Neutrophil (primary cell): Measurements from ENCODE around the gene PPL.

Experiments used
- H3K27ac ChIP-seq: fragments of 200-600 bp; sonication (generic); 2 replicates; pipeline ENCODE4 v1.5.1; 2016; ENCODE audit warnings: mild to moderate bottlenecking, moderate library complexity
- H3K27me3 ChIP-seq: fragments of 200-600 bp; sonication (generic); 2 replicates; pipeline ENCODE4 v1.6.0; 2016; ENCODE audit warnings: mild to moderate bottlenecking
- H3K36me3 ChIP-seq: fragments of 200-600 bp; sonication (generic); 2 replicates; pipeline ENCODE4 v1.5.1; 2017
- H3K4me1 ChIP-seq, 2 experiments: fragments of 200-600 bp in 1 of 2; sonication (generic) in 1 of 2; 1 replicate in 1 of 2; 2 replicates in 1 of 2; pipeline versions ENCODE4 v1.5.1 to v1.6.1; 2013 to 2016; ENCODE audit warnings: low read depth in 1 of 2, low read length in 1 of 2, mild to moderate bottlenecking in 1 of 2, moderate library complexity in 1 of 2; ENCODE audit not compliant: control insufficient read depth in 1 of 2, insufficient read depth in 1 of 2
- H3K4me3 ChIP-seq, 2 experiments: fragments of 200-600 bp in 1 of 2; sonication (generic) in 1 of 2; 1 replicate in 1 of 2; 2 replicates in 1 of 2; pipeline ENCODE4 v1.5.1; 2013 to 2016; ENCODE audit warnings: low read depth in 1 of 2, low read length in 1 of 2, mild to moderate bottlenecking in 1 of 2, moderate library complexity in 1 of 2
- H3K9me3 ChIP-seq: fragments of 200-600 bp; sonication (generic); 2 replicates; pipeline ENCODE4 v1.5.1; 2016
- CTCF ChIP-seq: fragments of 200-600 bp; sonication (generic); IDR thresholded peaks from 2 replicates; pipeline ENCODE4 v1.5.1; 2016; ENCODE audit warnings: antibody characterized with exemption

The PPL gene

DNA sequence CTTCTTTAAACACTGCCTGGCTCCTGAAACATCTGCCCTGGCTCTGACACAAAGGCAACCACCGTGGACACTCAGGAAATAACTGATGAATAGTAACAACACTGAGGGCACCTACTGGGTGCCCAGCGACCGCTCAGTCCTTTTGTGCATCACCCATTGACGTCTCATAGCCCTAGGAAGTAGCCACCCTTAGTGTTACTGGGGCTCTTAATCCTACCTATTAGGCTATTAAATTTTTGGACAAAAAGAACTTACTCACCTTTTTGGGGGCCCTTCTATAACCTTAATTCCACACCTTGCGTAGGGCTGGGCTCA lies 11.7 kb downstream of the PPL start:
- Histone ChIP-seq H3K9me3 (peaks cover 9% of the 10 kb centered on the region), H3K27ac (no peak overlapping the region), H3K4me1 (no peaks in the 10 kb centered on the region), H3K4me3 (no peak overlapping the region), H3K36me3 (no peaks in the 10 kb centered on the region), H3K27me3 (peaks cover 37% of the 10 kb centered on the region)
- TF ChIP-seq CTCF, result no peak

DNA sequence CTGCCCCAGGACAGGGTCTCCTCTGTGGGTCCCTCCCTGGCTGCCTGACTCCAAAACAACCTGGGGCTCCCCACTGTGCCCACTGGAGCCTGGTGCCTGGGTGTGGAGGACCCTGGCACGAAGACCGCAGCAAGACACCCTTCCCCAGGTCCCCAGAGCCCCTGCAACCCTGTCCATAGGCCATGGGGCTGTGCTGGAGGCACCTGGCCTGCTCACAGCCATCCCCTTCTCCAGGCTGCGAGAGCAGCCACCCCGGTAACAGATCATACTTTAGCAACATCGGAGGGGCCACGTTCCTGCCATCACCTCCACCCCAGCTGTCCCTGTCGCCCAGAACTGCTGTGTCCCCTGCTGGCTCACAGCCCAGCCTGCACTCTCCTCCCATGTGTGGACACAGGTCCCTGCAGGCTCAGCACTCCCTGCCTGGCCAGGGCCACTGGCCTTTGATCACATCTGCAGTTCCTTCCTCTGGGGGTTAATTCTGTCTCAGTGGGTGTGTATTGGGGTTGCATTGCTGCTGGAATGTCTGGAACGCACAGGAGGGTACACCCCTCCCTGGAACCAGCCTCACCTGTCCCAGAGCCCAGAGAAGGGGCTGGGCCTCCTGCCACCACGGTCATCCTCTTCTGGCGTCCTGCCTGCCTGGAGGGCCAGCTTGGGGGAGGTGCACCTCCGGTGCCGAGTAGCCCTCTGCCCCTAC lies 12.2 kb downstream of the PPL start:
- Histone ChIP-seq H3K4me1 (no peaks in the 10 kb centered on the region), H3K27me3 (peaks cover 32% of the 10 kb centered on the region)

DNA sequence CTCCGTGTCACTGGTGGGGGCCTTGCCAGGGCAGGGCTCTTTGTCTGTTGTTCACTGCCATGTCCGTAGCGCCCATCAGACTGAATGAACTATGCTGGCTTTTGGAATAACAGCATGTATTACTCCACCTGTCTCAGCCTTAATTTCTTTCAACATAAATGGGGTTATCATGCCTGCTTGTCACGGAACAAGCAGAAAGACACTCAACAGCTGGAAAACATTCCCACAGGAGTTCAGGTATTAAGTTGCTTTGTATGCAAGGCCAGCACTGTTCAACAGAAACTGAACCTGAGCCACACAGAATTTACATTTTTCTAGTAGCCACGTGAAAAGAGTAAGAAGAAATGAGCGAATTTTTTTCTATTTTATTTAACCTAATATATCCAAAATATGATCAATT lies 13.1 kb downstream of the PPL start:
- Histone ChIP-seq H3K9me3 (peaks cover 9% of the 10 kb centered on the region), H3K27ac (no peak overlapping the region), H3K36me3 (no peaks in the 10 kb centered on the region), H3K27me3 (peaks cover 28% of the 10 kb centered on the region), H3K4me1 (no peaks in the 10 kb centered on the region), H3K4me3 (no peak overlapping the region)
- TF ChIP-seq CTCF, result no peak

More for the DNA sequence above, 12.2 kb downstream of the PPL start:
- Histone ChIP-seq H3K36me3 (no peaks in the 10 kb centered on the region), H3K27ac (no peak overlapping the region), H3K4me3 (no peak overlapping the region), H3K9me3 (peaks cover 9% of the 10 kb centered on the region)
- no peak for TF ChIP-seq CTCF

DNA sequence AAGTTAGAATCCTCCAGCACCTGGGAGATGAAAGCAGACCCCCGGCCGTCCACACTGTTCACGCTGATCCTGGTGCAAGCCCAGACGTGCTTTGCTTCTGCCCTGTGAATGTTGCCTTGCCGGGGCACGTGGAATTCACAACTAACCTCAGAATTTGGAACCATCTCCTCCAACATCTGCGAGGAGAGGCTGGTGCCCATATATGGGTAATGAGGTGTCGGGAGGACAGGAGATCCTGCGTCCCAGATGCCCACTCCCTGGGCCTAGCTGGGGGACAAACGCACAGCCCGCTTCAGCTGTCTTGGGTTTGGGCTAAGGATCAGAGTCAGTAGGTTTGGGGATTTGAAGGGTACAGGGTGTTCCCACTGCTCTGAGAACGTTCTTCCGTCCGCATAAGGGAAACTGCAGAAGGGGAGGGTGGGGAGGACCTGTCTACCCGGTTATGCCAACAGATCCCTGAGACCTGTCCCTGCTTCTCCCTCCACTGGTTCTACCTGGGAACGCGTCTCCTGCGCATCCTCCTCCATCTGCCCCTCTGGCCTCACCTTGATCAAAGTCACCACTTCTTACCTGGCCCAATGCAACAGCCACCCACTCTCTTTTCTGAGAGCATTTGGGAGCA lies 14.1 kb downstream of the PPL start:
- H3K9me3 ChIP-seq, result peaks cover 9% of the 10 kb centered on the region
- no peak overlapping the region for H3K27ac ChIP-seq
- H3K36me3 ChIP-seq, result no peaks in the 10 kb centered on the region
- no peak overlapping the region for H3K4me3 ChIP-seq
- TF ChIP-seq CTCF, result no peak
- H3K4me1 ChIP-seq, result no peaks in the 10 kb centered on the region
- peaks cover 28% of the 10 kb centered on the region for H3K27me3 ChIP-seq

- Histone ChIP-seq H3K27me3 (peaks cover 28% of the 10 kb centered on the region), H3K9me3 (no peaks in the 10 kb centered on the region), H3K4me3 (no peak overlapping the region), H3K36me3 (no peaks in the 10 kb centered on the region), H3K4me1 (no peaks in the 10 kb centered on the region), H3K27ac (no peak overlapping the region)
- no peak for TF ChIP-seq CTCF
These were observed 16.1 kb downstream of the PPL start for GRCh38 chr16:4920826-4921225.
